Astrocyte of the spinal cord (primary cell): ENCODE measurements around the gene PPP2R2D.

Source experiments
- DNase-seq: peaks from one replicate; pipeline ENCODE4 v3.0.0; 2011; ENCODE audit warnings: low read depth, low spot score
- H3K4me3 ChIP-seq: 2 replicates; pipeline ENCODE4 v1.5.1; 2011; ENCODE audit warnings: low read depth, mild to moderate bottlenecking, low read length, moderate library complexity
- CTCF ChIP-seq: IDR thresholded peaks from 2 replicates; pipeline ENCODE4 v1.5.1; 2012; ENCODE audit warnings: low read depth, mild to moderate bottlenecking, low read length, inconsistent platforms
- in situ Hi-C: cut with HindIII; loops from 2 replicates; pipeline ENCODE4 v1.10.0; 2017; ENCODE audit warnings: low sequenced_read_pairs

The PPP2R2D gene

DNA sequence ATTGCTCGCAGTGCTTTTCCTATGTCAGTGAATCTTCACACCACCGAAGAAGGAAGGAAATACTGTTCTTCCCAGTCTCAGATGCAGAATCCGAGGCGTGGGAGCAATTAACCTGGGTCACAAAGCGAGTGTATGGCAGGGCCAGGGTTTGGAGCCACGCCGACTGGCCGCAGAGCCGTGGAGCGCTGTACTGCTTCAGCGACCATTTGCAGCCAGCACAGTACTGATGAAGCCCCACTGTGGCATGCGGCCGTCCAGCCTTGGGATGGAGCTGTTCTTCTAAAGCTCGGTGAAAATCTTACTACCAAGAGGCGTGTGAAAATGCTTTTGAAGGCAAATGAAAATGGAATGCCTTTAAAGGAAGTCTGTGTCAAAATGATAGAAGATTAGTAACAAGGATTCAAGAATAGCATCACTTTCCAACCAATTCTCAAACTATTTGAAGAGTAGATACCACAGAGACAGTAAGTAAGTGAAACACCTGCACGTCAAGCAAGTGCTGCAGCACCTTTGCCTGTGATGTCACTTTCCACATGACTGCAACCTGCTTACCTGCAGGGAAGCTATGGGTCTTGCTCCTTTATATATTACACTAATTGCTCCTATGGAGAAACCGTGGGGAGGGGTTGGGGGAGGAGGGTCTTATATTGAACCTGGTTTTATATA, 4.9 kb downstream of the PPP2R2D start:
- DNase-seq, result no peak
- no peak overlapping the region for H3K4me3 ChIP-seq
- in situ Hi-C loops, result no loop called here
- no peak for TF ChIP-seq CTCF

DNA sequence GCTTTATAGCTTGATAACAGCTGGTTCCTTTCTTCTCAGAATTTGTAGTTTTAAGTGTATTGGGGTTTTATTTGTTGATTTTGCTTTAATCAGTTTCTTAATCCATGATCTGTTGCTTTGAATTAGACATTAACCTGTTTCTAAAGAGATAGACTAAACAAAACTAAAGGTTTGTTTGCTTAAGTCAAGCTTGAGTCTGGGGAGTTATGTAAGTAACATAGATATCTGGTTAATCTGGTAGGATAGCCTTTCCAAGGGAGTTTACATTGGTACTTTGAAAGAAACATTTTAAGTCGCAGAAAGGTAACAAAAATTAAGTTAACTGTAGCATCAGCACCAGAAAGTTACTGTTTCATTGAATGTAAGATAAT, 5.4 kb downstream of the PPP2R2D start:
- no peak overlapping the region for H3K4me3 ChIP-seq
- TF ChIP-seq CTCF, result no peak
- DNase-seq, result no peak
- in situ Hi-C loops, result no loop called here

- in situ Hi-C loops, result no loop called here
- DNase-seq, result no peak
- no peak overlapping the region for H3K4me3 ChIP-seq
- TF ChIP-seq CTCF, result no peak
Measured at GRCh38 chr10:131907679-131908078, 6.9 kb downstream of the PPP2R2D start.

DNA sequence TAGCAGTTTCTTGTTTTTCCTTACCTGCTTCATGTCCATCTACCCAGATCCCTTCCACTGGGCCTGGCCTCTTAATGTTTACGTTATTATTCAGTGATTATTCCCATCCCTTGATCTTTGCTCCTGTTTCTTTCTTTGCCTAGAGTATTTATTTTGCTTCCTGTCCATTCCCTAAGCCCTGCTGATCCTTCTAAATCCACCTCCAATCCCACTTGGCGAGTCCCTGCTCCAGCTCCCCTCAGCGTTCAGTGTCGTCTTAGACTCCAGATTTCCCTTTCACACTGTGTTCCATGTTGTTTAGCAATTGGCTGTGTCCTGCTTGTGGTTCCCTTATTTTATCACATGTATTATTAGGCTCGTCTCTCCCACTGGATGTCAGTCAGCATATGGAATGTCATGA, 7.3 kb downstream of the PPP2R2D start:
- no peak overlapping the region for H3K4me3 ChIP-seq
- no peak for TF ChIP-seq CTCF
- no peak for DNase-seq
- in situ Hi-C loops, result no loop called here

DNA sequence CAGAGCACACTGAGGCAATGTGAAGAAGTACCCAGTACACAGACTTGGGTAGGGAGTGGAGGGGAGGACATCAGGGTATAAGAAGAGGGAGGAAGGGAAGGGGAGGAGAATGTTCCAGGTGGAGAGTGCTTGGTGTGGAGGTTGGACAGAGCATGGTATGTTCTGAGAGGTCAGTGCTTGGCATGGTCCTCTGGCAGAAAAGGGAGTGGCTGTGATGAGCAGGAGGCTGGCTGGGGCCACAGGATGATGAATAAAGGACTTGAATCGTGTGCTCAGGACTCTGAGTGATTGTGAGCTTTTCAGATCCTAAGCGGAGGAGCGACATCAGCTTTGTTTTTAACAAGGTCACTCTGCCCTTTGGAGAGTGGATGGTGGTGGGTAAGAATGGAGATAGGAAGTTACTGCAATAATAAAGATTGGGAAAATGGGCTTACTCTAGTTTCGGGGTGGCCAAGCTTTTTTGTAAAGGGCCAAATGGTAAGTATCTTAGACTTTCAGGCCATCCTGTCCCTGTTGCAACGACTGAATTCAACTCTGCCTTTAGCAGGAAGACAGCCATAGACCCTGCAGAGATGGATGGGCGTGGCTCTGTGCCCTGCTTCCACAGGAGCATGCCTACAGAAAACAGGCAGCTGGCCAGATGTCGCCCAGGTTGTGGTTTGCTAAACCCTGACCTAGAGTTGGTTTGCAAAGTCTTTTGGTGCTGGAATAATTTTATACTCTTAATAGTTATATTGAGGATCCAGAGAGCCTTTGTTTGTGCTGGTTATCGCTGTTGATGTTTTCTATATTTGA, 8.4 kb downstream of the PPP2R2D start:
- in situ Hi-C loops, result no loop called here
- no peak for DNase-seq
- no peak overlapping the region for H3K4me3 ChIP-seq
- no peak for TF ChIP-seq CTCF

DNA sequence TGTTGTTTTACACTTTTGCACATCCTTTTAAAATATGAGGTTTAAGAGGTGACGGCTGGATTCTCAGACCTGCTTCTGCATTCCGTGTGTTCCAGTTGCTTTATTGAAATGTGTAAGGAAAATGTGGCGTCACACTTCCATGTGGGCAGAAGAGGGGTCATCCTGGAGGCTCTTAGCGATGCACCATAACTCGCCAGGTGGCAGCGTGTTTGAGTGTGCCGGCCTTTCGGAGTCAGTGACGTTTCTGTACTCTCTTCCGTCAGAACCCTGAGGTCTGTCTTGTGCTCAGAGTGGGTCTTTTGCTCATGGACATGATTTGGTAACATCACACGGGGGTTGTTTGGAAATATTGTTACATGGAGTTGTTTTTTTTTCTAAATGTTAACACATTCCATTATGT, 9.1 kb downstream of the PPP2R2D start:
- in situ Hi-C loops, result no loop called here
- no peak for DNase-seq
- no peak for TF ChIP-seq CTCF
- no peak overlapping the region for H3K4me3 ChIP-seq
